Transverse colon (tissue), 3 donors: ENCODE measurements around the gene FOLH1.
"Not testable (repeated sequence)": the region's sequence is repeated elsewhere in the genome, so short reads cannot be mapped to it uniquely, and the experiment has no call there.

Source experiments
- EP300 ChIP-seq: sonication (generic); formaldehyde crosslinking; IDR thresholded peaks from one replicate; pipeline ENCODE4 v1.6.1; 2017; ENCODE audit warnings: antibody characterized with exemption, low read depth
- TF ChIP-seq, protein P1 (sequence below), 5 experiments: fragments of 200-600 bp in 3 of 5; fragments of 450-650 bp in 2 of 5; sonication (generic) in 3 of 5; IDR thresholded peaks; 1 replicate in 2 of 5; 2 replicates in 3 of 5; pipeline ENCODE4 v1.5.1; 2016 to 2017; ENCODE audit warnings: antibody characterized with exemption in 5 of 5, inconsistent platforms in 3 of 5, mild to moderate bottlenecking in 2 of 5, moderate library complexity in 1 of 5

DNA sequence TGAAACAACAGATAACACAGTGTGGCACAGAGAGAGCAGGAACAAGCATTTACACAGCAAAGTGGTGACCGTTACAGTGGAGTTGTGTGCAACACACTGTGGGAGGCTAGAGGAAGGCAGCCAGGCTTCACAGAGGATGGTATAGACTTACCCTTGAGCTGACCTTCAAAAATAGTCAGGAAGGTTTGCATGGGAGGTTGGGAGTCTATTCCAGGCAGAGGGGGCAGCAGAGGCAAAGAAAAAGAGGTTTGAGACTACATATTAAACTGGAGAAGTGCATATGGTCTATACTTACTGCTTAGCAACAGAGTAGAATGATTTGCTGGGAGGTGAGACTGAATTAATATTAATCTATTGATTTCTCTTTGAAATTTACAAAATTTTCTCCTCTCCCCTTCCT lies 22.1 kb upstream of the FOLH1 start:
- TF ChIP-seq EP300, result not testable (repeated sequence)
- TF ChIP-seq, protein P1, sequence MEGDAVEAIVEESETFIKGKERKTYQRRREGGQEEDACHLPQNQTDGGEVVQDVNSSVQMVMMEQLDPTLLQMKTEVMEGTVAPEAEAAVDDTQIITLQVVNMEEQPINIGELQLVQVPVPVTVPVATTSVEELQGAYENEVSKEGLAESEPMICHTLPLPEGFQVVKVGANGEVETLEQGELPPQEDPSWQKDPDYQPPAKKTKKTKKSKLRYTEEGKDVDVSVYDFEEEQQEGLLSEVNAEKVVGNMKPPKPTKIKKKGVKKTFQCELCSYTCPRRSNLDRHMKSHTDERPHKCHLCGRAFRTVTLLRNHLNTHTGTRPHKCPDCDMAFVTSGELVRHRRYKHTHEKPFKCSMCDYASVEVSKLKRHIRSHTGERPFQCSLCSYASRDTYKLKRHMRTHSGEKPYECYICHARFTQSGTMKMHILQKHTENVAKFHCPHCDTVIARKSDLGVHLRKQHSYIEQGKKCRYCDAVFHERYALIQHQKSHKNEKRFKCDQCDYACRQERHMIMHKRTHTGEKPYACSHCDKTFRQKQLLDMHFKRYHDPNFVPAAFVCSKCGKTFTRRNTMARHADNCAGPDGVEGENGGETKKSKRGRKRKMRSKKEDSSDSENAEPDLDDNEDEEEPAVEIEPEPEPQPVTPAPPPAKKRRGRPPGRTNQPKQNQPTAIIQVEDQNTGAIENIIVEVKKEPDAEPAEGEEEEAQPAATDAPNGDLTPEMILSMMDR (IDR thresholded peaks at IDR 0.05), result not testable (repeated sequence)
